Endodermal cell (in vitro differentiated cells): ENCODE measurements around the gene TMEM87A. TPM values are rescaled to one million over a fixed set of nuclear protein-coding genes. Genes with fewer than 3 reads are reported as not detected.

Source experiments
- DNase-seq: peaks from one replicate; pipeline ENCODE4 v3.0.0-alpha.2; 2017
- H3K27ac ChIP-seq: 2 replicates; pipeline ENCODE4 v1.5.1; 2013; ENCODE audit warnings: mild to moderate bottlenecking, low read depth, low read length, moderate library complexity
- H3K27me3 ChIP-seq: 2 replicates; pipeline ENCODE4 v1.6.1; 2013; ENCODE audit warnings: mild to moderate bottlenecking, low read length, moderate library complexity; ENCODE audit not compliant: insufficient read depth, control insufficient read depth, poor library complexity, severe bottlenecking
- H3K36me3 ChIP-seq: 2 replicates; pipeline ENCODE4 v1.7.0; 2013; ENCODE audit warnings: mild to moderate bottlenecking, low read length, moderate library complexity; ENCODE audit not compliant: control insufficient read depth, insufficient read depth
- H3K4me1 ChIP-seq: one replicate; pipeline ENCODE4 v1.7.0; 2013; ENCODE audit warnings: low read length; ENCODE audit not compliant: control insufficient read depth, insufficient read depth
- H3K4me3 ChIP-seq: 2 replicates; pipeline ENCODE4 v1.5.1; 2013; ENCODE audit warnings: mild to moderate bottlenecking, low read length, moderate library complexity
- H3K9ac ChIP-seq: 2 replicates; pipeline ENCODE4 v1.6.1; 2013; ENCODE audit warnings: mild to moderate bottlenecking, low read length, moderate library complexity; ENCODE audit not compliant: poor library complexity, severe bottlenecking; ENCODE audit errors: extremely low read depth
- H3K9me3 ChIP-seq: 2 replicates; pipeline ENCODE4 v1.6.1; 2013; ENCODE audit warnings: mild to moderate bottlenecking, low read length, moderate library complexity; ENCODE audit not compliant: control insufficient read depth
- H3K27ac Mint-ChIP-seq: 2 replicates; pipeline ENCODE4 v1.8.0; 2020; ENCODE audit warnings: mixed read lengths
- H3K27me3 Mint-ChIP-seq: 2 replicates; pipeline ENCODE4 v1.8.0; 2021; ENCODE audit warnings: mild to moderate bottlenecking, mixed read lengths; ENCODE audit not compliant: insufficient read depth
- H3K36me3 Mint-ChIP-seq: 2 replicates; pipeline ENCODE4 v1.8.0; 2020; ENCODE audit warnings: low read depth, mixed read lengths
- H3K4me1 Mint-ChIP-seq: 2 replicates; pipeline ENCODE4 v1.8.0; 2020; ENCODE audit warnings: mixed read lengths
- H3K4me3 Mint-ChIP-seq: 2 replicates; pipeline ENCODE4 v1.8.0; 2020; ENCODE audit warnings: mild to moderate bottlenecking, moderate library complexity, mixed read lengths
- H3K9me3 Mint-ChIP-seq: 2 replicates; pipeline ENCODE4 v1.8.0; 2020; ENCODE audit warnings: mild to moderate bottlenecking, mixed read lengths
- WGBS, 2 experiments: methylation state at CpG; one replicate each; pipeline versions ENCODE4 v1.1.5 to v1.1.7; 2013; ENCODE audit warnings: missing lambda C conversion rate in 2 of 2, mixed read lengths in 1 of 2; ENCODE audit not compliant: insufficient coverage in 1 of 2, insufficient read length in 1 of 2; 5-methylcytosine and 5-hydroxymethylcytosine counted together
- total RNA-seq, 2 donors: library from RNA; stranded (reverse); fragmentation: NEBNext Ultra II Directional in 1 of 2; extraction: Animal tissue kit (Norgen Biotek cat#: 25700) in 1 of 2; gene quantifications; 2 replicates in 1 of 2; 3 replicates in 1 of 2; pipeline ENCODE4 v1.2.1, GENCODE V29; 2021
- TF ChIP-seq, protein P1 (sequence below): fragments of 200-600 bp; sonication (generic); conservative IDR thresholded peaks from 2 replicates; pipeline ENCODE4 v1.5.0; 2021; ENCODE audit warnings: antibody characterized with exemption, mild to moderate bottlenecking

Gene TMEM87A
- total RNA-seq, 2 donors from 2014 or later, result 33.7 to 37.4 TPM

DNA sequence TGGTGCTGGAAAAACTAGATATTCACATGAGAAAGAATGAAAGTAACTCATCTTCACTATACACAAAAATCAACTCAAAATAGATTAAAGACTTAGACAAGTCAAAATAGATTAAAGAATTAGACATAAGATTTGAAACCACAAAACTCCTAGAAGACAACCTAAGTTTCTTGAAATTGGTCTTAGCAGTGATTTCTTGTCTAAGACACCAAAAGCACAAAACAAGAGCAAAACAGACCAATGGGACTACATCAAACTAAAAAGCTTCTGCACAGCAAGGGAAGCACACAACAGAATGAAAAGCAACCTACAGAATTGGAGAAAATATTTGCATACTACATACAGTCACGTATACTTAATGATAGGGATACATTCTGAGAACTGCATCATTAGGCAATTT lies 58.6 kb downstream of the TMEM87A start:
- Mint-ChIP-seq H3K9me3 (no peaks in the 10 kb centered on the region), H3K27ac (no peak overlapping the region), H3K36me3 (peaks cover 64% of the 10 kb centered on the region), H3K4me1 (no peaks in the 10 kb centered on the region), H3K4me3 (no peak overlapping the region), H3K27me3 (no peaks in the 10 kb centered on the region)
- no peak for DNase-seq
- H3K9ac ChIP-seq, result no peak overlapping the region
- TF ChIP-seq, protein P1, sequence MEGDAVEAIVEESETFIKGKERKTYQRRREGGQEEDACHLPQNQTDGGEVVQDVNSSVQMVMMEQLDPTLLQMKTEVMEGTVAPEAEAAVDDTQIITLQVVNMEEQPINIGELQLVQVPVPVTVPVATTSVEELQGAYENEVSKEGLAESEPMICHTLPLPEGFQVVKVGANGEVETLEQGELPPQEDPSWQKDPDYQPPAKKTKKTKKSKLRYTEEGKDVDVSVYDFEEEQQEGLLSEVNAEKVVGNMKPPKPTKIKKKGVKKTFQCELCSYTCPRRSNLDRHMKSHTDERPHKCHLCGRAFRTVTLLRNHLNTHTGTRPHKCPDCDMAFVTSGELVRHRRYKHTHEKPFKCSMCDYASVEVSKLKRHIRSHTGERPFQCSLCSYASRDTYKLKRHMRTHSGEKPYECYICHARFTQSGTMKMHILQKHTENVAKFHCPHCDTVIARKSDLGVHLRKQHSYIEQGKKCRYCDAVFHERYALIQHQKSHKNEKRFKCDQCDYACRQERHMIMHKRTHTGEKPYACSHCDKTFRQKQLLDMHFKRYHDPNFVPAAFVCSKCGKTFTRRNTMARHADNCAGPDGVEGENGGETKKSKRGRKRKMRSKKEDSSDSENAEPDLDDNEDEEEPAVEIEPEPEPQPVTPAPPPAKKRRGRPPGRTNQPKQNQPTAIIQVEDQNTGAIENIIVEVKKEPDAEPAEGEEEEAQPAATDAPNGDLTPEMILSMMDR, result no peak
- no peaks in the 10 kb centered on the region for H3K9me3 ChIP-seq
- peaks cover 90% of the 10 kb centered on the region for H3K36me3 ChIP-seq
- no peaks in the 10 kb centered on the region for H3K27me3 ChIP-seq
- no peak overlapping the region for H3K4me3 ChIP-seq
- H3K4me1 ChIP-seq, result no peaks in the 10 kb centered on the region
- WGBS, 2 experiments, result 94 to 100% methylated on average over 1 of the region's 1 CpG
- H3K27ac ChIP-seq, result no peak overlapping the region

DNA sequence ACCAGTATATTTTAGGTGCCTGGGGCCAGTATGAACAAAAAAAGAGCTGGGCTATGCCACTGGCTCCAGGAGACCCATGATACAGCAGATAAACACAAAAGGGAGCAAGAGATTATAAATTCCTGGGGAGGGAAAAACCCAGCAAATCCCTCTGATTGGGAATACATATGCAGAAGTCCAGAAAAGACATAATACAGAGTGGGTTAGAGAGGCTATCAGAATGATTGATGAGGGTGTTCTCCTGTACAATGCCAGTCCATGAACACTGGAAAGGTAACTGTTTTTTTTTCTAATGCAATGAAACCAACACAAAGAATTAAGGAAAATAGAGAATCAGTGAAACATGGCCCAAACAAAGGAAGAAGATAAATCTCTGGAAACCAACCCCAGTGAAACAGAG lies 59.7 kb downstream of the TMEM87A start:
- Mint-ChIP-seq H3K27ac (no peak overlapping the region), H3K27me3 (no peaks in the 10 kb centered on the region), H3K36me3 (peaks cover 57% of the 10 kb centered on the region), H3K4me3 (no peak overlapping the region), H3K9me3 (no peaks in the 10 kb centered on the region), H3K4me1 (no peaks in the 10 kb centered on the region)
- Histone ChIP-seq H3K9me3 (no peaks in the 10 kb centered on the region), H3K4me1 (no peaks in the 10 kb centered on the region), H3K9ac (no peak overlapping the region), H3K27ac (no peak overlapping the region), H3K4me3 (no peak overlapping the region), H3K27me3 (no peaks in the 10 kb centered on the region), H3K36me3 (peaks cover 88% of the 10 kb centered on the region)
- TF ChIP-seq, protein P1, result no peak
- no peak for DNase-seq

DNA sequence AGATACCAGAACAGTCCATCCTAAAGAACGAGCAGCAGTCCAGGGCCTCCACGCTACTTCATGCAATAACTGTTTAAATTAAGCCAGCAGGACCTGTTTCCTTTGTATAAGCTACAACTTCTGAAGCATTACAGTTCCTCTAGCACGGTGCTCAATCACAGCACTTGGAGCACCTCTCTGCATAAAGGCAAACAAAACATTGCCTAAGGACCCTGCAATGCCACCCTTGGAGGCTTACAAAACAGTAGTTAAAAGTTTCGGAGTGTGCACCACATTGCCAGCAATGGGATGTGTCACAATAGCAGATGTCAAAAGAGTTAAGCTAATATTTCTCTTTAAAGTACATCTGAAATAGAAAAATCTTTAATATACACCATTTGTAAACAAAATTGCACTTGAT lies 62.5 kb downstream of the TMEM87A start:
- Mint-ChIP-seq H3K4me1 (peaks cover 11% of the 10 kb centered on the region), H3K27me3 (no peaks in the 10 kb centered on the region), H3K4me3 (no peak overlapping the region), H3K9me3 (no peaks in the 10 kb centered on the region), H3K36me3 (peaks cover 33% of the 10 kb centered on the region), H3K27ac (no peak overlapping the region)
- Histone ChIP-seq H3K36me3 (peaks cover 60% of the 10 kb centered on the region), H3K27me3 (no peaks in the 10 kb centered on the region), H3K9me3 (no peaks in the 10 kb centered on the region), H3K9ac (no peak overlapping the region), H3K4me1 (peaks cover 4% of the 10 kb centered on the region), H3K4me3 (no peak overlapping the region), H3K27ac (no peak overlapping the region)
- TF ChIP-seq, protein P1, result no peak
- DNase-seq, result no peak
- WGBS, 2 experiments, result 93 to 97% methylated on average over 3 to 4 of the region's 4 CpGs
